PFSK-1 (cell line): ENCODE data around the gene HECTD4.

Experiments
- POLR2AphosphoS5 ChIP-seq: IDR thresholded peaks from 2 replicates; pipeline ENCODE4 v1.6.1; 2012; ENCODE audit warnings: low read depth, mild to moderate bottlenecking, control low read depth, low read length, moderate library complexity
- REST ChIP-seq, 2 experiments: IDR thresholded peaks; 2 replicates each; pipeline versions ENCODE4 v1.6.1 to v1.8.0; 2011 to 2012; ENCODE audit warnings: low read depth in 2 of 2, low read length in 2 of 2, control low read depth in 1 of 2, inconsistent platforms in 1 of 2, mild to moderate bottlenecking in 1 of 2, moderate library complexity in 1 of 2; ENCODE audit not compliant: insufficient read depth in 1 of 2
- SIN3A ChIP-seq: IDR thresholded peaks from 2 replicates; pipeline ENCODE4 v1.6.1; 2012; ENCODE audit warnings: mild to moderate bottlenecking, low read length, moderate library complexity, borderline replicate concordance; ENCODE audit not compliant: insufficient read depth
- TAF1 ChIP-seq: IDR thresholded peaks from 2 replicates; pipeline ENCODE4 v1.6.1; 2012; ENCODE audit warnings: low read length, control low read depth, borderline replicate concordance; ENCODE audit not compliant: insufficient read depth

DNA sequence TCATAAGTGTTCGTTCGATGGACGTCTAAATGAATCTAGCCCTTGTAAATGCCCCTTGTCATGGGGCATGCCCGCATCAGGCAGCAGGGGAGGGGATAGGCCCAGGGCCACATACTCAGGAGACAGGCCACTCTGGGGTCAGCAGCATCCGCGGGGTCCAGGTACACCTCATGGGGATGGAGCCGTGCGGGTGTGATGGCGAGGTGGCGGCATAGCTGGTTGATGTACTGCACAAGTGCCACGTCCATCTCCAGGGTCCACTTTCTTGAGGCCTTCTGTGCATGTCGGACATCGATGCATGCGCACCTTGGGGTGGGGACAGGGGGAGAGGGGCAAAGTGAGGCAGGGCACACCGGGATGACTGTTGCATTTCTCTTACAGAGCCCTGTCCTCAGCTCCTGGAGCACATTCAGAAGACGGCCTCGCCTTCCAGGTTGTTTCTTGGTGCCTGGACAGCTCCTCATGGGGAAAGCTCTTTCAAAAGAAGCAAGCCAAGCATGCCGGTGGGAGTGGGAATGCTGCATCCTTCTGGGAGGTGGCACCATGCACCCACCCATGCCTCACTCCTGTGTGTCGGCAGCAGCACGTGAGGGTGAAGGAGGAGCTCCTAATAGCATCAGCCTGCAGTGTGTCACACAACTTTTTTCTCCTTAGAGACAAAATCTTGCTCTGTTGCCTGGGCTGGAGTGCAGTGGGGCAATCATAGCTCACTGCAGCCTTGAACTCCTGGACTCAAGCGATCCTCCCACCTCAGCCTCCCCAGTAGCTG lies 209.5 kb downstream of the HECTD4 start:
- TF ChIP-seq POLR2AphosphoS5 (no peak), SIN3A (no peak), TAF1 (no peak), REST (IDR thresholded peaks at IDR 0.05; ENCODE audit: insufficient read depth in 1 of 2, low read depth in 2 of 2, low read length in 2 of 2) (no peak)
